GM18870 (cell line): ENCODE results near the gene LRRC26.

ENCODE experiments used
- ATAC-seq: cut with Tn5 transposase; IDR thresholded peaks from one replicate; pipeline ENCODE4 v1.9.1; 2021; ENCODE audit warnings: moderate library complexity; ENCODE audit not compliant: unreplicated experiment

Gene LRRC26

GRCh38 chr9:137199411-137200121 lies 29.7 kb upstream of the LRRC26 start:
- ATAC-seq, result no peak

DNA sequence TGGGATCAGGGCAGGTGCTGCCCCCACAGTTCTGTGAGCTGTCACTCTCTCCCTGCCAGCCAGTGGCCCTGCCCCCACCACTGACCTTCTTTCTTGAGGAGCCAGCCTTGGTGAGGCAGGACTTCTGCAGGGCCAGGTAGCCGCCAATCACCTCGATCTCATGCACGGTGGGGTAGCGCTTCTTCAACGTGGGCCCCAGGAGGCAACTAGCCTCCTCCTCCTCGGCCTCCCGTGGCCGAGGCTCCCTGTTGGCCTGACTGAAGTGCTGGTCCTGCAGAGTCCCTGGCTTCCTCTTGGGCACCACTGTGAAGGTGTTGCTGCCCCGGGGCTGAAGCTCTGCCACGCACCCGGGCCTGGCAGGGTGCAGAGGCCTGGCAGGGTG lies 29.0 kb upstream of the LRRC26 start:
- ATAC-seq, result no peak

GRCh38 chr9:137198051-137198901 lies 28.4 kb upstream of the LRRC26 start:
- no peak for ATAC-seq

GRCh38 chr9:137195525-137196220 lies 25.8 kb upstream of the LRRC26 start:
- ATAC-seq, result no peak

GRCh38 chr9:137194909-137195308 lies 25.1 kb upstream of the LRRC26 start:
- ATAC-seq, result no peak

DNA sequence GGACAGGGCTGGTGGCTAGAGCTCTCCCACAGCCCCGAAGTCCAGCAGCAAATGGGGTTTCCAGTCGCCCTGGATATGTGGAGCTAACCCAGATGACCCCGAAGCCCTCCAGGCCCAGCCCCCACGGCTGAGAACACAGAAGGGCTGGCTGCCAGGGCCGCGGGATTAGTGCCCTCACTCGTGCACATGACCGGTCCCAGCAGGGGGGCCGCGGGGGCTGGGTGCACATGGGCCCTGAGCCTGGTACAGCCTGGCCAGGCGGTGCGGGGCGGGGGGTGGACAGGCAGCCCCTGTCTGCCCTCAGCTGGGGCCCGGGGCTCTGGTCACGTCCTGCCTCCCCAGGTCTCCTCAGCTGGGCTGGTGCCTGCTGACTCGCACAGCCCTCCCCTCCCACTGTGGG lies 24.5 kb upstream of the LRRC26 start:
- no peak for ATAC-seq

DNA sequence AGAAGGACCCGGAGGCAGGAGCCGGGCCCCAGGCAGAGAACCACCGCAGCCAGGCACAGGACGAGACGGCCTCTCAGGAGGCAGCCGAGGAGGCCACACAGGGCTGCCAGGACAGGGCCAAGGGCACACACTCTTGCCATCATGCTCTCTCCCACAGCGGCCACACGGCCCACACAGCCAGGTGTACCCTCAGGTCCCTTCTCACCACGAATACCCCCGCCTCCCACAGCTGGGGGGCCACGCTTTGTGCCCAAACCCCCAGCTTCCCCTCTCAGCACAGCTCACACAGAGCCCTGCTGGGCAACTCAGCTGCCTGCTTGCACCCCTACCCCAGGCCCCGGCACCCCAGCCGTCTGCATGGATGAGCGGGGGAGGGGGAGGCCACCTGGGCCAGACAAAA lies 23.9 kb upstream of the LRRC26 start:
- ATAC-seq, result no peak

GRCh38 chr9:137192859-137193258 lies 23.0 kb upstream of the LRRC26 start:
- ATAC-seq, result no peak

GRCh38 chr9:137192448-137192780 lies 22.6 kb upstream of the LRRC26 start:
- no peak for ATAC-seq

DNA sequence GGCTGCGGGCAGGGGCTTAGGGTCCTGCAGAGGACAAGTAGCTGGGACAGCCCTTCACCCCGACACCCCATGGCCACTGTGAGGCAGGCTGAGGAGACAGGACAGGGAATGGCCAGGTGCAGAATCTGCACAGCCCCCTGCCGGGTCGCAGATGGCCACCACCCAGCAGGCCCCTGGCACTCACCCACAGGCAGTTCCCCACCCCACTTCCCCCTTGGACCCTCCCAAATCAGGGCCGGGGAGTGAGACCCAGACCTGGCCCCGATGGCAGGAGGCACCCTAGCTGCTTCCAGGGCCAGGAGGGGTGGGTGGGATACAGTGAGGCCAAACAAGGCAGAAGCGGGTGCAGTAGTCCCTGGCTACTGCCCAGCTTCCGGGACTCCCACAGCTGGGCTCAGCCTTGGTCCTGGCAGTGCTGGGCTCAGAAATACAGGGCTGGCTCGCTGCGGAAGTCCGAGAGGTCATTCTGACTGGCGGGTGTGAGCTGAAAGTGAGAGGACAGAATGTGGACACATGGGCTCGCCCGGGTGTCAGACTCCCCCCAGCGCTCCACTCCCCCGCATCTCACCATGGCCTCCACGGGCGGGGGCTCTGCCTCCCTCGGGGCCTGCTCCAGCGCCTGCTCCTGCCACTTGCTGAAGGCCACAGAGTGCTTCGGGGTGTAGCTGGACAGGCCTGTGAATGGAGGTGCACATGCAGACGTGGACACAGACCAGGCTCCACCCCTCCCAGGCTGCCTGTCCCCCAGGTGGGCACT lies 22.0 kb upstream of the LRRC26 start:
- ATAC-seq, result no peak

DNA sequence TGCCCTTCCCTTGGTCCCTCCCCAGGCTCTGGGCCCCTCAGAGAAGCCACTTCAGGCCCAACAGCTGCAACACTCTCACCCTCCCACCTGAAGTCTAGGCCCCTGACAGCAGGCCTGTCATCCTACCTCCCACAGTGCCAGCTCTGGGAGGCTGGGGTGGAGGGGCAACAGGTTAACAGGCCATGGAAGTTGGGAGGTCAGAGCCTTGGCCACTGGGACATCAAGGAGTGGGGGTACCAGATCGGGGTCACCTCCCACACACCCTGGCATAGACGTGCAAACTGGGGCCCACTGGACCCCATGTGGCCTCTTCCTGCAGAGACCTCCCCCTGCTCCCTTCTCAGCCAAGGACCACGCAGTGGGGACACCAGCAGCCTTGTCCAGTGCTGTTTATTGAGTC lies 21.4 kb upstream of the LRRC26 start:
- ATAC-seq, result no peak

DNA sequence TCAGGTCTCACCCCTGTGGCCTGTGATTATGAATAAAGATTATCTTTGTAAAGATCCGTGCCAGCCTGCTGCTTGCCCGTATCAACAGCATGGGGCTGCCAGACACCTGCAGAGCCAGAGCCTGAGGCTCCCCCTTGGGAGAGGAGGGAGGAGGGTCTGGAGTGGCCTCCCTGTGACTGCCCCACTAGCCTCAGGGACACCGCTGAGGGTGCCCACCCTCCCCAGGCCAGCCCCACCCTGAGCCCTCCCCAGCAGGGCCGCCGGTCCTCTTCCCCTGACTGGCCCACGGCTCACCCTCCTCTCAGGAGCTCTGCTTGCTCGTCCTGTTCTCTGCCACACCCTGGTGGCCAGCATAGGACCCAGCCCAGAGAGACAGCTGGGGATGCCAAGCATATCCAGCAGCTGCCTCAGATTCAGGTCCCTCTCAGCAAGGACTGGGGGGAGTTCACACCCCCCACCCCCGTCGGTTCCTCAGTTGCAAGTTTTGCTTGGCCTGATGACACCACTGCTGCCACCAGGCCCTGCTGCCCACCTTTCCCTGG lies 20.5 kb upstream of the LRRC26 start:
- no peak for ATAC-seq

GRCh38 chr9:137189297-137190295 lies 19.7 kb upstream of the LRRC26 start:
- ATAC-seq, result no peak

DNA sequence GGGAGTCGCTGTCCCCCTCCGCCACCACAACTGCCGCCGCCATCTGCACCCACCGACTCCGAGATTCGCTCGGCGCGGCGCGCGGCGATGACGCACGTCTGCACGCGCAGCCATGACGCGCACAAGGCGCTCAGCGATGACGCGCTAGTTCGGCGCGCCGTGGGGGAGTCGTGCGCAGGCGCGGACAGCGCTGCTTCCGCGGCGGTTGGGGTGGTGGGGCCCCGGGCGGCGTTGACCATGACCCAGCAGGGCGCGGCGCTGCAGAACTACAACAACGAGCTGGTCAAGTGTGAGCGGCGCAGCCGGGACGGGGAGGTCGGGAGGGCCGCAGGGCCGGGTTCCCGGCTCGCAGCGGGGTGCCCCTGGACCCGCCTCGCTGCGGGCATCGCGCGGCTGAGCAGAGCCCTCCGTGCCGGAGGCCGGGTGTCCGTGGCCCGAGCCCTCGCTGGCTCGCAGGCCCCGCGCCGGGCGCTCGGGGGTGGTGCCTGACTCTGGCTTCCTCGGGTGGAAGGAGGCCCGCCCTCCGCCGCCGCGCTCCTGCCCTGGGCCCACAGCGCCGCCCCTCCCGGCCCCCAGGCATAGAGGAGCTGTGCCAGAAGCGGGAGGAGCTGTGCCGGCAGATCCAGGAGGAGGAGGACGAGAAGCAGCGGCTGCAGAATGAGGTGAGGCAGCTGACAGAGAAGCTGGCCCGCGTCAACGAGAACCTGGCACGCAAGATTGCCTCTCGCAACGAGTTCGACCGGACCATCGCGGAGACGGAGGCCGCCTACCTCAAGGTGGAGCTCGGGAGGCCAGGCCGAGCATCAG lies 18.8 kb upstream of the LRRC26 start, which contains the start of the genes ANAPC2 and SSNA1:
ANAPC2 (minus strand) TSS at position 71 of the 807 bp plus-strand sequence; CDS start at position 43, 28 bp downstream.
SSNA1 (plus strand) TSS at position 187 of the 807 bp plus-strand sequence; CDS start at position 238, 51 bp downstream.
- ATAC-seq, result peak; percentile 84

GRCh38 chr9:137188086-137188489 lies 18.2 kb upstream of the LRRC26 start:
- no peak for ATAC-seq

DNA sequence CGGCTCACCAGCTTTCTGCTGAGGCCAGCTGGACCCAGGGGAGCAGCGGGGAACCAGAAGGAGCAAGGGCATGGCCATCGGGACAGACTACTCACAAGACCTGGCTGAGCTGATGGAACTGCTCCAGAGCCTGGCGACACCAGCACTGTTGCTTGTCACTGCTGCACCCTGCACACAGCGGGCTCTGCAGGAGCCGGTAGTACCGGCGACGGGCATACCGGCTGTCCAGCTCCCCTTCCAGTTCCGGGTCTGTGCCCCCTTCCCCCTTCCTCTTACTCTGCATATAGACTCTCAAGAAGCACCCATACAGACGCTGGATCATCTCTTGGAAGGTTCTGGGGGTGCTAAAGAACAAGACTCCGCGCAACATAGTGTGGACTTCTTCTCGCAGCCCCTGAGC lies 17.5 kb upstream of the LRRC26 start:
- no peak for ATAC-seq

- ATAC-seq, result no peak
Observed at GRCh38 chr9:137186385-137186784, 16.5 kb upstream of the LRRC26 start.

GRCh38 chr9:137185921-137186320 lies 16.1 kb upstream of the LRRC26 start:
- no peak for ATAC-seq
